ENCODE measurements around the gene FSTL1.

GRCh38 chr3:120394347-120394746 is 56.4 kb downstream of the FSTL1 start:
- no peak for TF ChIP-seq POLR2A (IDR thresholded peaks at IDR 0.05)
- TF ChIP-seq, protein P1, sequence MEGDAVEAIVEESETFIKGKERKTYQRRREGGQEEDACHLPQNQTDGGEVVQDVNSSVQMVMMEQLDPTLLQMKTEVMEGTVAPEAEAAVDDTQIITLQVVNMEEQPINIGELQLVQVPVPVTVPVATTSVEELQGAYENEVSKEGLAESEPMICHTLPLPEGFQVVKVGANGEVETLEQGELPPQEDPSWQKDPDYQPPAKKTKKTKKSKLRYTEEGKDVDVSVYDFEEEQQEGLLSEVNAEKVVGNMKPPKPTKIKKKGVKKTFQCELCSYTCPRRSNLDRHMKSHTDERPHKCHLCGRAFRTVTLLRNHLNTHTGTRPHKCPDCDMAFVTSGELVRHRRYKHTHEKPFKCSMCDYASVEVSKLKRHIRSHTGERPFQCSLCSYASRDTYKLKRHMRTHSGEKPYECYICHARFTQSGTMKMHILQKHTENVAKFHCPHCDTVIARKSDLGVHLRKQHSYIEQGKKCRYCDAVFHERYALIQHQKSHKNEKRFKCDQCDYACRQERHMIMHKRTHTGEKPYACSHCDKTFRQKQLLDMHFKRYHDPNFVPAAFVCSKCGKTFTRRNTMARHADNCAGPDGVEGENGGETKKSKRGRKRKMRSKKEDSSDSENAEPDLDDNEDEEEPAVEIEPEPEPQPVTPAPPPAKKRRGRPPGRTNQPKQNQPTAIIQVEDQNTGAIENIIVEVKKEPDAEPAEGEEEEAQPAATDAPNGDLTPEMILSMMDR (IDR thresholded peaks at IDR 0.05) = no peak
